Mucosa of stomach (tissue), 1 donor: ENCODE results near the gene TMEM132C.
"Not testable (repeated sequence)": the region's sequence is repeated elsewhere in the genome, so short reads cannot be mapped to it uniquely, and the experiment has no call there.

Experiments
- H3K27me3 ChIP-seq: one replicate; pipeline ENCODE4 v1.7.0; 2013; ENCODE audit warnings: mild to moderate bottlenecking, low read length; ENCODE audit not compliant: control insufficient read depth, insufficient read depth
- H3K36me3 ChIP-seq: one replicate; pipeline ENCODE4 v1.7.0; 2013; ENCODE audit warnings: low read length; ENCODE audit not compliant: control insufficient read depth, insufficient read depth
- H3K4me1 ChIP-seq: one replicate; pipeline ENCODE4 v1.7.0; 2013; ENCODE audit warnings: mild to moderate bottlenecking, low read length; ENCODE audit not compliant: control insufficient read depth, insufficient read depth
- H3K4me3 ChIP-seq: one replicate; pipeline ENCODE4 v1.7.0; 2013; ENCODE audit warnings: low read length
- H3K9ac ChIP-seq: one replicate; pipeline ENCODE4 v1.7.0; 2013; ENCODE audit warnings: mild to moderate bottlenecking, low read length, moderate library complexity
- H3K9me3 ChIP-seq: one replicate; pipeline ENCODE4 v1.7.0; 2013; ENCODE audit warnings: mild to moderate bottlenecking, low read length, moderate library complexity; ENCODE audit not compliant: control insufficient read depth
- donor health status: Pancreatic carcinoma.

Gene TMEM132C

DNA sequence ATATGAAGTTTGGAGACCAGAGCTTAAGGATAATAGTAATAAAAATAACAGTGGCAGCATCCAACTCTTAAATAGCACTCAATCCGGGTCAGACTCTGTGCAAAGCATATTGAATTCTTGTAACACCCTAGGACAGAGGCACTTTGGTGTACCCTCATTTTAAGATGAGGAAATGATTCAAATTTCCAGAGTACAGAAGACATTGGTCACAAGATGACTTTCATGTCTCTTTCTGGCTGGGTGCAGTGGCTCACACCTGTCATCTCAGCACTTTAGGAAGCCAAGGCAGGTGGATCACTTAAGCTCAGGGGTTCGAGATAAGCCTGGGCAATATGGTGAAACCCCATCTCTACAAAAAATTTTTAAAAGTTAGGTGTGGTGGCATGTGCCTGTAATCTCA is 320.9 kb downstream of the TMEM132C start:
- Histone ChIP-seq H3K4me1 (peaks cover 5% of the 10 kb centered on the region), H3K9me3 (no peaks in the 10 kb centered on the region), H3K36me3 (no peaks in the 10 kb centered on the region), H3K27me3 (no peaks in the 10 kb centered on the region), H3K4me3 (no peak overlapping the region), H3K9ac (no peak overlapping the region)

- no peak overlapping the region for H3K9ac ChIP-seq
- no peaks in the 10 kb centered on the region for H3K9me3 ChIP-seq
- H3K36me3 ChIP-seq = no peaks in the 10 kb centered on the region
- no peaks in the 10 kb centered on the region for H3K27me3 ChIP-seq
- no peak overlapping the region for H3K4me3 ChIP-seq
- no peaks in the 10 kb centered on the region for H3K4me1 ChIP-seq
Observed at GRCh38 chr12:128592220-128592744, 325.3 kb downstream of the TMEM132C start.

DNA sequence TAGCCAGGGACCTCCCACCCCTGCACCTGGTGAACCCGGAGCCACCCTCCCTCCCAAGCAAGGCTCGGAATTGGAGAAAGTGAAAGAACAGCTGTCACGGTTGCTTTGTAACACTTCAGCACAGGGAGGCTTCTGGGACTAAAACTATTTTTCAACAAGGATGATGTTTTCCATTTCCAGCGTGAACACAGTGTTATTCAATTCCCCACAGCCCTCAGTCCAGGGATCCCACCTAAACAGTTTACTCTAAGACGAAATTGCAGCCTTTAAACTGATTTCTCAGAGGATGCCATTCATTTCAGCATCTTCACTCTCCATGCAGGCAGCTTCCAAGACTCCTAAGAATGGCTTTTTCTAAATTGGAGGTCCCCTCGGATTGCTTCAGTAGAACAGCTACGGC is 327.6 kb downstream of the TMEM132C start:
- H3K9me3 ChIP-seq = no peaks in the 10 kb centered on the region
- H3K4me3 ChIP-seq = no peak overlapping the region
- H3K9ac ChIP-seq = no peak overlapping the region
- no peaks in the 10 kb centered on the region for H3K4me1 ChIP-seq
- no peaks in the 10 kb centered on the region for H3K36me3 ChIP-seq
- H3K27me3 ChIP-seq = no peaks in the 10 kb centered on the region

- H3K27me3 ChIP-seq = no peaks in the 10 kb centered on the region
- H3K4me3 ChIP-seq = no peak overlapping the region
- H3K36me3 ChIP-seq = no peaks in the 10 kb centered on the region
- no peaks in the 10 kb centered on the region for H3K4me1 ChIP-seq
- no peaks in the 10 kb centered on the region for H3K9me3 ChIP-seq
- H3K9ac ChIP-seq = no peak overlapping the region
Observed at GRCh38 chr12:128595609-128596008, 328.6 kb downstream of the TMEM132C start.

DNA sequence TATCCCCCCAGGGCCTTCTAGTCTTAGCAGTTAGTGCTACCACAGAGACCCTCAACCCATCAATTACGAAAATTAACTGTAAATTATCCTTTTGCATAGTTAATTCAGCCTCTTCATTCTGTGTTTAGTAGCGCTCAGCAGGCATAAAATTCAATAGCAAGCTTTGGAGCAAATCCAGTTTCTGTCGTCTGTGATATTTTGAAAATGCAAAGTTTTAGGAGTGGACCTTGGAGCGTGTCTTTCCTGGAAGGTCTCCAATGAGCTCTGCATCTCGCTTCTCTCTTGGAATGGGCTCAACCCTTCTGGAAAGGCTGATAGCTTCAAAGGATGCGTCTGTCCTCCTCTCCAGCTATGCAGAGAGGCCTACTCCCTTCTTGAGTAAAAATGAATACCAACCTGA is 333.9 kb downstream of the TMEM132C start:
- no peak overlapping the region for H3K9ac ChIP-seq
- H3K4me3 ChIP-seq = no peak overlapping the region
- H3K27me3 ChIP-seq = no peaks in the 10 kb centered on the region
- H3K9me3 ChIP-seq = no peaks in the 10 kb centered on the region
- H3K36me3 ChIP-seq = no peaks in the 10 kb centered on the region
- no peaks in the 10 kb centered on the region for H3K4me1 ChIP-seq

GRCh38 chr12:128603573-128604115 is 336.7 kb downstream of the TMEM132C start:
- H3K9ac ChIP-seq = no peak overlapping the region
- no peak overlapping the region for H3K4me3 ChIP-seq
- no peaks in the 10 kb centered on the region for H3K9me3 ChIP-seq
- H3K27me3 ChIP-seq = no peaks in the 10 kb centered on the region
- H3K4me1 ChIP-seq = no peaks in the 10 kb centered on the region
- no peaks in the 10 kb centered on the region for H3K36me3 ChIP-seq

DNA sequence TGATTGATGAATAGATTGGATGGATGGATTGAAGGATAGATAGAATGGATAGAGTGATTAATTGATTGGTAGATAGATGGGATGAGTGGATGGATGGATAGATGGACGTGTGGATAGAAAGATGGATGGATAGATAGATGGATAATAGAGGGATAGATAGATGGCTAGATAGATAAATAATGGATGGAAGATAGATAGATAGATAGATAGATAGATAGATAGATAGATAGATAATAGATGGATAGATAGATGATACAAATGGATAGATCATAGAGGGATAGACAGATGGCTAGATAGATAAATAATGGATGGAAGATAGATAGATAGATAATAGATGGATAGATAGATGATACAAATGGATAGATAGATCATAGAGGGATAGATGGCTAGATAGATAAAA is 337.2 kb downstream of the TMEM132C start:
- not testable (repeated sequence) for H3K9me3 ChIP-seq, H3K4me1 ChIP-seq, H3K4me3 ChIP-seq, H3K36me3 ChIP-seq, H3K27me3 ChIP-seq, H3K9ac ChIP-seq

- no peak overlapping the region for H3K9ac ChIP-seq
- no peaks in the 10 kb centered on the region for H3K36me3 ChIP-seq
- H3K9me3 ChIP-seq = no peaks in the 10 kb centered on the region
Observed at GRCh38 chr12:128606051-128606450, 339.1 kb downstream of the TMEM132C start.

DNA sequence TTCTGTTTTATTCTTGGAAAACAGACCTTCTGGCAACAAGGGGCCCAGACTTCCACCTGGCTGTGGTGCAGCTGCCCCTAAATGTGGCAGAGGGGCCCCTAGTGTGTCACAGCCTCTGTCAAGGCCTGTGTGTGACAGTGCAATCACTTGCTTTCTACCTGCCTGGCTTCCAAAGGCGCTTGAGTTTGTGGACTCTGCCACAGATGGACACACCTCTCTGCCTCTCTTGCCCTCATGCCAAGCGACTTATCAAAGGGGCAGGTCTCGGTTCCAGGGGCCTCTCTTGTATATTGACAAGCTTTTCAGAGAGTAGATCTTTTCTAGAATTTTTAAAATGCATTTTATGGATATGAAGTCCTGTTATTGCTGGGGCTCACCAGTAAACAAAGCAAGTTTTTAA is 339.6 kb downstream of the TMEM132C start:
- Histone ChIP-seq H3K4me3 (no peak overlapping the region), H3K9me3 (no peaks in the 10 kb centered on the region), H3K9ac (no peak overlapping the region), H3K36me3 (no peaks in the 10 kb centered on the region), H3K4me1 (no peaks in the 10 kb centered on the region), H3K27me3 (no peaks in the 10 kb centered on the region)

More at GRCh38 chr12:128606051-128606450, 339.1 kb downstream of the TMEM132C start:
- no peak overlapping the region for H3K4me3 ChIP-seq
- no peaks in the 10 kb centered on the region for H3K4me1 ChIP-seq
- H3K27me3 ChIP-seq = no peaks in the 10 kb centered on the region

DNA sequence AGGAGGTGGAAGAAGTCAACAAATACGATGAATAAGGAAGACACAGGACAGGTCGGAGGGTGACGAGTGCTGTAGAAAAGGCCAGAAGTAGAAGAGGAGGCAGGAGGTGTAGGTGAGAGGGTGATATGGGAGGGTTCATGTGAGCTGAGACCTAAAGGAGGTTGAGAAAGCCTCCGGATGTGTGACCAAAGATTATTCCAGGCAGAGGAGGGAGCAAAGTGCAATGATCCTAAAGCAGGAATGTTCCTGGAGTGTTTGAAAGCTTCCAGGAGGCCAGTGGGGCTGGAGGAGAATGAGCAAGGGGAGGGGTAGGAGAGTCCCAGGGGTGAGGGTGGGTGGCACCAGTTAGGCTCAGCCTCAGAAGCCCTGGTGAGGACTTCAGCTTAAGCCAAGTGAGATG is 340.0 kb downstream of the TMEM132C start:
- no peaks in the 10 kb centered on the region for H3K4me1 ChIP-seq
- no peak overlapping the region for H3K9ac ChIP-seq
- H3K9me3 ChIP-seq = no peaks in the 10 kb centered on the region
- H3K4me3 ChIP-seq = no peak overlapping the region
- H3K27me3 ChIP-seq = no peaks in the 10 kb centered on the region
- H3K36me3 ChIP-seq = no peaks in the 10 kb centered on the region

- Histone ChIP-seq H3K27me3 (no peaks in the 10 kb centered on the region), H3K36me3 (no peaks in the 10 kb centered on the region), H3K9ac (no peak overlapping the region), H3K4me3 (no peak overlapping the region), H3K4me1 (no peaks in the 10 kb centered on the region), H3K9me3 (no peaks in the 10 kb centered on the region)
Observed at GRCh38 chr12:128607641-128608040, 340.7 kb downstream of the TMEM132C start.

DNA sequence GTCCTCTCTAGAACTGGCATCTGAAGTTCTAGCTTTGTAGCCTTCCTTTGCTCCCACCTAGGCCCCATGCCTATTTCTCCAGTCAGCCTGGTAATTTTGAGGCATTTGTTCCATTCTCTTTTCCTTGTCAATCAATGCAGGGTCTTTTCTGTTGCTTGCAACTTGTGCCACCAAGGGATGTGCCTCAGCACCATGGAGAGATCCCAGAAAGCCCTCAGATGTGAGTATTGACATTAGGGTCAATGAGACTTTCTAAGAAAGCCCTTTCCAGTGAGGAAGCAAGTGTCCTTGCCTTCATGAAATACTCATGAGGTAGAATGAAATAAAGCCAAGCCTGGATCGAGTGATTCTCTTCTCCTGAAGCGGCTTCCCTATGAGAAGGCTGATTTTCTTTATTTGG is 342.9 kb downstream of the TMEM132C start:
- no peak overlapping the region for H3K4me3 ChIP-seq
- H3K27me3 ChIP-seq = no peaks in the 10 kb centered on the region
- H3K9me3 ChIP-seq = no peaks in the 10 kb centered on the region
- H3K4me1 ChIP-seq = no peaks in the 10 kb centered on the region
- H3K9ac ChIP-seq = no peak overlapping the region
- no peaks in the 10 kb centered on the region for H3K36me3 ChIP-seq

- H3K4me3 ChIP-seq = no peak overlapping the region
- no peaks in the 10 kb centered on the region for H3K9me3 ChIP-seq
- no peaks in the 10 kb centered on the region for H3K36me3 ChIP-seq
- no peak overlapping the region for H3K9ac ChIP-seq
- H3K27me3 ChIP-seq = no peaks in the 10 kb centered on the region
- H3K4me1 ChIP-seq = no peaks in the 10 kb centered on the region
Observed at GRCh38 chr12:128611736-128612135, 344.8 kb downstream of the TMEM132C start.
